T-helper 2 cell (primary cell): ENCODE data around the gene SLC9A9.
"Not testable (repeated sequence)": the region's sequence is repeated elsewhere in the genome, so short reads cannot be mapped to it uniquely, and the experiment has no call there.

ENCODE experiments used
- DNase-seq, 5 experiments: peaks; one replicate each; pipeline versions ENCODE4 v3.0.0 to v3.0.0-alpha.2; 2012 to 2022

SLC9A9 gene

DNA sequence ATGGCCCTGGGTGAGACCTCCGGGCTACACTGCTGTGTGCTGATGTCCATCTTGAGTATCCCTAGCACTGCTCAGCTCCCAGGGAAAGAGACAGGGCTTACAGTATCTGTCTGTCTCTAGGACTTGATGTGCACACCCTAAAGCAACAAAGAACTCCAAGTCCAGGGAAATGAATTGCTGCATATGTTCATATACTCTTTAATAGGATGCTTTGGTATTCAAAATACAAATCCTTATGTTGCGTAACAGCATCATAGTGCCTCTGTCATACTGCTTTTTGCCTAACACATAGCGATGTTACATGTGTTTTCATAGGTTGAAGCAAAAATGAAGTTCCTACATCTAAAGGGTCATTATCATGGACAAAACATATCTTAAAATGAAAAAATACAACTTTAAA, 299.9 kb downstream of the SLC9A9 start:
- no peak for DNase-seq

GRCh38 chr3:143538577-143538981, 309.7 kb downstream of the SLC9A9 start:
- DNase-seq, result no peak

GRCh38 chr3:143538061-143538460, 310.2 kb downstream of the SLC9A9 start:
- no peak for DNase-seq

GRCh38 chr3:143536817-143537535, 311.3 kb downstream of the SLC9A9 start:
- DNase-seq, result no peak

- DNase-seq, result peak in 1 of 5 experiments; percentile 49
Measured at GRCh38 chr3:143535994-143536784, 312.1 kb downstream of the SLC9A9 start.

DNA sequence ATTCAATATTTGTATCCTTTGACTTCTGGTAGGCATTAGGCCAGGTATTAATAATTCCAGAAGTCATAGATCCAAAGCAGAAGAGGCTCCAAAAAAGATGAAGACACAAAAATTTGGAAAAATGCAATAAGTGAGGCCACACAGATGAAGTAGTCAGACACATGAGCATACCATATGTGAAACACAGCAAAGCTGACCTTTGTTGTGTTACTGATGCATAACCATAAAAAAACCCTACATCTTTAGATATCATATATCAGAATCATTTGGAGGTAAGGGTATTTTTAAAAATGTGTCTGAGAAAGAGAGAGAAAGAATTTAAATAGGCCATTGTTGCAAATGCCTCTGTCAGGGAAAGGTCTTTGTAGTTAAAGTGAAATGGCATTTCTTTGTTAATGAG, 314.9 kb downstream of the SLC9A9 start:
- DNase-seq, result no peak

DNA sequence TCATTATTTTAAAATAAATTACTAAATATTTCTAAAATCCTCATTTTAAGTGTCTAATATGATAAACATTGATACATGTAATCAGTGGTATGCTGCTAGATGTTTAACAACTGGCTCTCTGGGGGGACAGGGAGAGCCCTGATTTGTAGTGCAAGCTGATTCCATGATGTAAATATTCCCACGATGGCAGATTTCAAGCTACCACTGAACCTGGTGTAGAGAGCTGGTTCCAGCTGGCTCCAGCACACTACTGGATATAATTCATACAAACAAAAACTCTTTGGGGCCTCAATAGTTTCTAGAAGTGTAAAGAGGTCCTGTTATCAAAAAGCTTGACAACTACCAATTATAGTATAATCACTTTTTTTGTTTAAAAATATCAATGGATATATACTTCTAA, 316.2 kb downstream of the SLC9A9 start:
- DNase-seq, result no peak

DNA sequence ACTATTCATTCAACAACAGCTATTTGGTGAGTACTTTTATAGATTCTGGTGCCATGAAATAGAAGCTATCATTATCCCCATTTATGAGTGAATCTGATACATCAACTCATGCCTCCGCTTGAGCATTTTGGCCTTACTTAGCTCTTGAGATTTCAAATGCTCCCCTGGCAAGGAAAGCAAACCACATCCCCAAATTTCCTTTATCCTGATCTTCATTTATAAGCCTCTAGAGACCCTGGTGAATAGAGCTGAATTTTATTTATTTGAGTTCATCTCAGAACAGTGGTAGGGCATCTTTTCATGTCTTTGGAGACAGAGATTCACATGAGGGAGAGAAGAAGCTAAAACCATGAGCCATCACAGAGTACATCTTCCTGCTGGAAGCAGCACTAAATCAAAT, 317.2 kb downstream of the SLC9A9 start:
- DNase-seq, result no peak

DNA sequence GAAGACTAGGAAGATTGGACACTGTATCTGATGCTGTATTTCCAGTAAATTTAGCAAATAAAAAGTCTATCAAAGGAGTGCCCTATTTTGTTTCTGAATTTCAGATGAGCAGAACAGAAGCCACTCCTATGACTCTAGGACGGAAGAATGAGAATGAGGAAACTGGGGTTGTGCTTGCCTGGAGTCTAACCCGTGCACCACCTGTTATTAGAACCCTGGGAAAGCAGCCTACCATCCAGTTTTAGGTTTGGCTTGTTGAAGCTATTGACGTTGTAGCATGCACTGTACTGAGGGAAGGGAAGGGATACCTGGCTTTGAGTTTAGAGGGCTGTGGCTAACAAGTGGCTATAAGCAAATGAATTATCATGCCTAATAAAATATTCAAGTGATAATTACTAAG, 318.5 kb downstream of the SLC9A9 start:
- no peak for DNase-seq

GRCh38 chr3:143529018-143529478, 319.2 kb downstream of the SLC9A9 start:
- DNase-seq, result no peak

DNA sequence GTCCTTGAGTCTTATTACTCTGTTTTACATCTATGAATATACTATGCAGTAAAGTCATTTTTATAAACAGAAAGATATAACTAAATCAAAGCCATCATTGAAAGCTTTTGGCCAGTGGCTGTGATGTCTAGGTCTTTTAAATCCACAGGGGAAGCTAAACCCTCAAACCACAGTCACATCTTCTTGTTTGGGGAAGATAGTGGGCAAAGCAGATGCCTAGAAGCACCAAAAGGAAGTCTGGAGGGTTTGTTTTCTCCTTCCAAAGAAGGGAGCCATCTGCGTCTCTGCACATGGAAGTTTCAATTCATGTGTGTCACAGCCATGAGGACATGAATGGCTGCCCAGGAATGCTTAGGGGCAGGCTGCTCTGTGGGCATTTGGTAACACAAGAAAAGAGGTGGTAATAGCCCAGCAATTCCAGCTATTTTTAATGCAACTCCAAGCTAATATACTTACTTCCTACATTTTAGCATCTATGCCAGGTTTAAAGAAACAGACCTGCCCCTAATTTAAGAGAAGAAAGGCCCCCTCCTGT, 322.2 kb downstream of the SLC9A9 start:
- DNase-seq, result no peak

GRCh38 chr3:143525408-143525807, 322.9 kb downstream of the SLC9A9 start:
- DNase-seq, result no peak

DNA sequence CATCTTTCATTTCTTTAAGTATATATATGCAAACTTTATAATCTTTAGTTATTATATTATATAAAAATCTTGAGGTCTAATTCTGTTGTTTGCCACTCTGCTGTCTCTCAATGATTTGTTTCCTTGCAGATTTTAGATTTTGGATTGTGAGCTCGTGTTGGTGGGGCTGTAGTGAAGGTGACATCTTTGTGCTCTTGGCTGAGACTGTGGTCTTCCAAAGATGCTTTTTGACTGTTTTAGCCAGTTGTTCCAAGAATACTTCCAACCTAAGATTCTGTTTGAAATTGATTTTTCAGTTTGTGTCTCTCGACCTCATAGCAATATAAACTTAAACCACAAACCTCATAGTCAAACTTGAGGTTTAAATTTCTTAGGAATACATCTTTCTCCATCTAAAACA, 326.5 kb downstream of the SLC9A9 start:
- no peak for DNase-seq

DNA sequence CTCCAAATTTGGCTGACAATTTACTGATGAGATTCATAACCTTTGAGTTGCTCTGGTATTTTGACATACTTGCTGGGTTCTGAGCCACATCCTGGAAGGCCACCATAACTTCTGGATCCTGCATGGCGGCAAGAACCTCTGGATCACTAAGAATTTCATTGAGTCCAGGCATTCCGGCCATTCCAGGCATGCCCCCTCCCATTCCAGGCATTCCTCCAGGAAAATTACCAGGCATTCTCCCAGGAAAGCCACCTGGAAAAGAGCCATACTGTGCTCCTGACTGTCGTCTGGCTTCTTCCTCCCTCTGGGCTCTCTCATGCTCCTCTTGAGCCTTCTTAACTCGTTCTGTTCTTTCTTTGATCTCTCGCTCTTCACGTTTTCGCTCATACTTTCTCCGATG, 331.1 kb downstream of the SLC9A9 start:
- not testable (repeated sequence) for DNase-seq

- no peak for DNase-seq
Measured at GRCh38 chr3:143514874-143515273, 333.4 kb downstream of the SLC9A9 start.

GRCh38 chr3:143514109-143514508, 334.2 kb downstream of the SLC9A9 start:
- no peak for DNase-seq

- no peak for DNase-seq
Measured at GRCh38 chr3:143511174-143511879, 336.9 kb downstream of the SLC9A9 start.

DNA sequence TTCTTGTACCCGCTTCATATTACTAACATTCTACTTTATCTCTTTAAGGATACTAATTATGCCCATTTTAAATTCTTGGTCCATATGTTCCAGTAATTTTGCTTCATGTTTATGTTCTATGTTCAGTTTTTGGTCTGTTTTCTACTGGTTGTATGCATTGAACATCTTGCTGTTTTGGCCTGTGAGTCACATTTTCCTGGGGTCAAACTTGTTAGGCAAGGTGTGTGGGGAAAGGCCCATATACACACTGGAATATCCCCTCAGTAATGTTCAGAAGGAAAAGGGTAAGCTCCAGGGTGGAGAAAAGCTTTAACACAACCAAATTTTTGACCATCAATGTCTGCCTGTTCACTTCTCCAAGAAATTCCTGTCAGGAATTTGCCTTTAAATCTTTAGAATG, 337.7 kb downstream of the SLC9A9 start:
- no peak for DNase-seq

- DNase-seq, result no peak
Measured at GRCh38 chr3:143507735-143508580, 340.3 kb downstream of the SLC9A9 start.

GRCh38 chr3:143506190-143506589, 342.1 kb downstream of the SLC9A9 start:
- no peak for DNase-seq

- no peak for DNase-seq
Measured at GRCh38 chr3:143503325-143503885, 344.9 kb downstream of the SLC9A9 start.

DNA sequence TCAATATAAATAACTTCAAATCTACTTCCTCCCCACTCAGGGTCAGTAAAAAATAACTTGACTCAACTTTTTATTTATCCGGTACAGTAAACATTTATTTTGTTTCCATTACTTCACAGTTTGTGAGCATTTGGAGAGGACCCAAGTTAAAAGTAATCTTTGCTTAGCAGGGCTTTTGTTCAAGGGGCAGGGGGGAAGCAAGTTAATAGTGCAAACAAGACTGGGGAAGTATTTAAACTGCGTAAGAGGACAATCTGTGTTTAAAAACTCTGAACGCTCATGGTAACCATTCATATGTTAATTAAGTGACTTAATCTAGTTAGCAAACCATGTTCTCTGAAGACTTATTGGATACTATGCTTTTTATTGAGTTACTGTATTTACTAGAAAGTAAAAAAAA, 346.2 kb downstream of the SLC9A9 start:
- DNase-seq, result no peak
